Heart left ventricle (tissue), 16 donors: Measurements from ENCODE around the gene LMAN1L. TPM values are rescaled to one million over a fixed set of nuclear protein-coding genes. Genes with fewer than 3 reads are reported as not detected.
A peak's percentile ranks its signal among the peaks of the same experiment; 100 is the strongest.

Experiments
- ATAC-seq, 4 donors: fragments of 200-7000 bp; cut with Tn5 transposase; one replicate each; pipeline ENCODE4 v1.9.1; 2020 to 2022; ENCODE audit warnings: moderate library complexity in 4 of 4, mild to moderate bottlenecking in 3 of 4, moderate number of reproducible peaks in 1 of 4
- DNase-seq, 5 donors: peaks; one replicate each; pipeline ENCODE4 v3.0.0-alpha.2; 2020
- H3K27ac ChIP-seq, 12 donors: fragments of 200-600 bp; sonication (generic) in 4 of 12; one replicate each; pipeline versions ENCODE4 v1.5.0 to v1.8.0; 2016 to 2022; ENCODE audit warnings: mild to moderate bottlenecking in 2 of 12
- H3K27me3 ChIP-seq, 9 donors: fragments of 200-600 bp; sonication (generic) in 2 of 9; one replicate each; pipeline versions ENCODE4 v1.5.1 to v1.8.0; 2016 to 2022; ENCODE audit warnings: mild to moderate bottlenecking in 3 of 9
- H3K36me3 ChIP-seq, 9 donors: fragments of 200-600 bp; sonication (generic) in 2 of 9; one replicate each; pipeline versions ENCODE4 v1.5.0 to v1.8.0; 2018 to 2022; ENCODE audit warnings: mild to moderate bottlenecking in 2 of 9
- H3K4me1 ChIP-seq, 12 donors: fragments of 200-600 bp; sonication (generic) in 4 of 12; one replicate each; pipeline versions ENCODE4 v1.5.0 to v1.8.0; 2016 to 2022; ENCODE audit warnings: mild to moderate bottlenecking in 3 of 12
- H3K4me3 ChIP-seq, 12 donors: fragments of 200-600 bp; sonication (generic) in 4 of 12; one replicate each; pipeline versions ENCODE4 v1.5.0 to v1.8.0; 2017 to 2022; ENCODE audit warnings: mild to moderate bottlenecking in 9 of 12, moderate library complexity in 4 of 12
- H3K9me3 ChIP-seq, 12 donors: fragments of 200-600 bp; sonication (generic) in 4 of 12; one replicate each; pipeline versions ENCODE4 v1.5.0 to v1.8.0; 2016 to 2022; ENCODE audit warnings: mild to moderate bottlenecking in 1 of 12
- CTCF ChIP-seq, 12 donors: fragments of 200-600 bp; sonication (generic) in 4 of 12; IDR thresholded peaks; one replicate each; pipeline versions ENCODE4 v1.5.0 to v1.8.0; 2018 to 2022; ENCODE audit warnings: antibody characterized with exemption in 12 of 12, mild to moderate bottlenecking in 5 of 12
- POLR2A ChIP-seq, 2 donors: fragments of 450-650 bp; IDR thresholded peaks; one replicate each; pipeline ENCODE4 v1.6.1; 2017; ENCODE audit warnings: antibody characterized with exemption in 2 of 2, mild to moderate bottlenecking in 2 of 2, moderate library complexity in 2 of 2
- WGBS, 4 donors: extraction: QIAGEN DNeasy Blood & Tissue Kit in 2 of 4; methylation state at CpG; one replicate each; pipeline versions ENCODE4 v1.1.5 to v1.1.7; 2013 to 2018; 5-methylcytosine and 5-hydroxymethylcytosine counted together
- intact Hi-C, 10 donors: fragments of 100-400 bp; cut with DNase I; formaldehyde crosslinking; loops; one replicate each; pipeline versions ENCODE4 v1.11.1 to v1.14.2; 2022
- polyA plus RNA-seq, 2 donors: library from polyadenylated mRNA; stranded (reverse); fragments of 200-250 nt; gene quantifications; one replicate each; pipeline ENCODE4 v1.2.3, GENCODE V29; 2013
- total RNA-seq, 9 donors: library from RNA; depleted of rRNA in 2 of 9; stranded (reverse); fragments of >200 nt in 2 of 9; fragmentation: NEBNext Ultra II Directional in 3 of 9; extraction: Animal tissue kit (Norgen Biotek cat#: 25700) in 3 of 9; gene quantifications; one replicate each; pipeline versions ENCODE4 v1.1.0 to v1.2.4, GENCODE V29; 2016 to 2023
- donor health status: ischemic (EF 13 %, LVEDD 7.1; RV severe dilation, severe dysfunction).
- donor health status: healthy with polysubstance abuse.
- donor health status: DM: no; HTN: yes; CAD: no.
- donor health status: DM: no; HTN: no; CAD: no.
- donor health status: ischemic (EF 25% LVEDD 6.9; RV normal size, moderate dysfunction).
- donor health status: ischemic (EF 25% LVEDD 5.7; RV mildly dilated, moderate dysfunction).
- donor health status: healthy.
- donor health status: DM: yes; HTN: yes; CAD: no.
- donor health status: ischemic (EF 35%, LVEDD 5.7; RV mildly dilated, moderate dysfunction).
- donor health status: nonischemic (EF 11% LVEDD 7.7; RV severe dilation, severe dysfunction).
- donor health status: DM: yes; HTN: yes; CAD: no.
- donor health status: PGD.
- donor health status: ischemic (EF 29% LVEDD 5.4; RV normal size, mild dysfunction).
- donor health status: nonischemic (EF 23%, LVEDD 6.1; RV moderate dilation, normal function).

The LMAN1L gene
- total and polyA plus RNA-seq, 11 donors: 0.19 to 16.3 (median 6.8) TPM; not detected in 1

DNA sequence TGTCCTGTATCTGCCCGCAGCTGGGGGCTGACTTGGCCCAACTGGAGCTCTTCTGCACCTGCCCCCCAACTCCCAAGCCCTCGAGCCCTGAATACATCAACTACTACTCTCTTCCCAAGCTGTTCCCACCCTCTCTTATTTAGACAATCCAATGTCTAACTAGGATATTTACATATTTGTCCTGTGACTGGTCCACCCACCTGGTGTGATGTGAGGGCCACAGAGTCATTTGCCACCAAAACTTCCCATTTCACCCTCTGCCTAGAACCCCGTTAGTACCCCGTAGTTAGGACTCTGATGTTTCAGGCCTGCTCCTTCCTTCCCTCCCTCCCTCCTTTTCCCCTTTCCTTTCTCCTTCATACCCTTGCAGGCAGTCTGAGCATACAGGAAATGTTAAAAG is 20.2 kb downstream of the LMAN1L start:
- WGBS, 4 donors: 73 to 85% (median 79%) methylated on average over 4 of the region's 4 CpGs
- TF ChIP-seq POLR2A (IDR thresholded peaks at IDR 0.05) (no peak), CTCF (IDR thresholded peaks at IDR 0.05) (no peak)
- Histone ChIP-seq H3K27ac (no peak overlapping the region), H3K4me3 (no peak overlapping the region), H3K27me3 (peaks cover 0 to 11% (median 3%) of the 10 kb centered on the region in 9 donors), H3K4me1 (peaks cover 0 to 14% (median 6%) of the 10 kb centered on the region in 12 donors), H3K36me3 (peaks cover 0 to 19% (median 4%) of the 10 kb centered on the region in 9 donors), H3K9me3 (no peaks in the 10 kb centered on the region)
- DNase-seq: no peak
- intact Hi-C loops: loop anchor here in 1 of 10 donors (5.0 kb wide), 1 partner anchor 61 kb away; no protein-coding TSS in a partner anchor
- no peak for ATAC-seq

DNA sequence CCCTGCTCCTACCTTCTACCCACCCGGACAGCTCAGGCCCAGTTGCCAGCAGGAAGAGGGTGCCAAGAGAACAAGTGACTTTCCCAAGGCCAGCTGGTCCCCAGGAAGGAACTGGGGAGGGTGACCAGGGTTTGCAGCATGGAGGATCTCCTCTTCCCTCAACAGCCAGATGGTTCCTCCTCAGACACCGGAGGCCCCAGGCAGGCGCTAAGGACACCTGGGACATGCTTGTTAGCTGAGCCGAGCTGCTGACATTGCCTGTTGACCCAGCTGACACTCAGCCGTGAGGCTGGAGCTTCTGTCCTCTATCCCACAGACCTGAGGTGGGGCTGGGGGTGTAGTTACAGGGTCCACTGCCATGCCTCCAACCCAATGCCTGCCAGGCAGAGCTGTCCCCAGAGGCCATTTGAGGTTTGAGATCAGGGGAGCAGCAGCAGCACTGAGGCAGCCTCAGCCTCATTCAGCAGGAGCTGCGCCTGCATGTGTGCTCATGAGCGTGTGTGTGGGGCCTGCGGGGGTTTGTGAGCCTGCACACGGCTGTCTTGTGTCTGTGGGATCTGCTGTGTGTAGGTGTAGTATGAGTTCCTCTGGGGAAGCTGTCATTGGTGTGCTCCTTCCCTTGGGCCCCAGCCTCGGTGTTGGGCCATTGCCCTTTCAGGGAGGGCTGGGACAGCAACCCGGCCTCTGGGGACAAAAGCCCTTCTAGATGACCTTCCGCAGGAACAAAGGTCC is 20.9 kb downstream of the LMAN1L start:
- 74 to 85% (median 78%) methylated on average over 3 to 12 of the region's 12 CpGs for WGBS, 4 donors
- H3K27me3 ChIP-seq: peaks cover 0 to 5% (median 0%) of the 10 kb centered on the region in 9 donors
- intact Hi-C loops: loop anchor here in 2 of 10 donors (2.0 to 5.0 kb wide), 2 partner anchors 61 kb away; no protein-coding TSS in a partner anchor
- no peak overlapping the region for H3K27ac ChIP-seq
- ATAC-seq (no peak), DNase-seq (no peak)
- peaks cover 0 to 14% (median 6%) of the 10 kb centered on the region in 12 donors for H3K4me1 ChIP-seq
- H3K36me3 ChIP-seq: peaks cover 0 to 26% (median 4%) of the 10 kb centered on the region in 9 donors
- H3K4me3 ChIP-seq: no peak overlapping the region
- TF ChIP-seq POLR2A (IDR thresholded peaks at IDR 0.05) (no peak), CTCF (IDR thresholded peaks at IDR 0.05) (no peak)
- H3K9me3 ChIP-seq: no peaks in the 10 kb centered on the region

GRCh38 chr15:74835312-74835823 is 22.7 kb downstream of the LMAN1L start:
- peaks cover 0 to 14% (median 6%) of the 10 kb centered on the region in 12 donors for H3K4me1 ChIP-seq
- DNase-seq (peak in 4 of 5 donors; percentile 44 to 83 (median 64)), ATAC-seq (peak; percentile 17 to 55 (median 34))
- peaks cover 0 to 43% (median 9%) of the 10 kb centered on the region in 9 donors for H3K36me3 ChIP-seq
- peak; percentile 64 to 89 (median 72) for TF ChIP-seq CTCF (IDR thresholded peaks at IDR 0.05)
- TF ChIP-seq POLR2A (IDR thresholded peaks at IDR 0.05): no peak
- intact Hi-C loops: loop anchor here in 5 of 10 donors (2.0 to 5.0 kb wide), 4 partner anchors 33 to 63 kb away; partner anchors contain the start of gene CSK (in 2 of the 5)
- no peaks in the 10 kb centered on the region for H3K9me3 ChIP-seq
- no peaks in the 10 kb centered on the region for H3K27me3 ChIP-seq
- H3K27ac ChIP-seq: no peak overlapping the region
- WGBS, 4 donors: 32 to 43% (median 37%) methylated on average over 4 to 5 of the region's 5 CpGs
- H3K4me3 ChIP-seq: no peak overlapping the region

GRCh38 chr15:74836846-74837245 is 24.2 kb downstream of the LMAN1L start:
- DNase-seq (no peak), ATAC-seq (no peak)
- H3K27ac ChIP-seq: no peak overlapping the region
- peaks cover 0 to 44% (median 15%) of the 10 kb centered on the region in 9 donors for H3K36me3 ChIP-seq
- H3K27me3 ChIP-seq: no peaks in the 10 kb centered on the region
- no peak overlapping the region for H3K4me3 ChIP-seq
- intact Hi-C loops: loop anchor here in 4 of 10 donors (5.0 kb wide), 3 partner anchors 35 to 65 kb away; partner anchors contain the start of gene CSK (in 2 of the 4)
- 83 to 89% (median 86%) methylated on average over 7 of the region's 7 CpGs for WGBS, 4 donors
- H3K4me1 ChIP-seq: peaks cover 0 to 13% (median 4%) of the 10 kb centered on the region in 12 donors
- H3K9me3 ChIP-seq: no peaks in the 10 kb centered on the region
- TF ChIP-seq CTCF (IDR thresholded peaks at IDR 0.05) (no peak), POLR2A (IDR thresholded peaks at IDR 0.05) (no peak)
